GM21619 (cell line): ENCODE measurements around the gene STRN4.

Source experiments
- ATAC-seq: cut with Tn5 transposase; IDR thresholded peaks from one replicate; pipeline ENCODE4 v1.9.1; 2021; ENCODE audit not compliant: unreplicated experiment

The STRN4 gene

DNA sequence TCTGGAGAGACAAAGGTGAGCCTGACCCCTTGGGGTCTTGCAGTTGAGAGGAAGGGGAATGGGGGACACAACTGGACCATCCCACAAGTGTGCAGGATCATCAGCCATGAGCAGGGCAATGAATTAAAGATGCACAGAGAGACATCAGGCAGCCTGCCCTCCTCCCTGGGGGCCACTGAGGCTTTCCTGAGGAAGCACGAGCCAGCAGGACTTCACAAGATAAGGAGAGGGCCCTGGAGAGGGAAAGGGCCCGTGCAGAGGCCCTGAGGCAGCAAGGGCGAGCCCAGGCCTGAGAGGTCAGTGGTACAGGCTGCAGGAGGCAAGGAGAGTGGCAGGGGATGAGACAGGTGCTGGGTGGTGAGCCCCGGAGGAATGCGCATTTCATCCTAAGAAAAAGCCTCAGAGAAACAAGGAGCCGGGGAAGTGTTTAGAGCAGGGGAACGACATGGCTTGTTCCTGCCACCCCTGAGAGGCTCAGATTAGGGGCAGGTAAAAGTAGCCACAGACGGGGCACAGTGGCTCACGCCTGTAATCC lies 20.3 kb downstream of the STRN4 start:
- ATAC-seq: no peak

DNA sequence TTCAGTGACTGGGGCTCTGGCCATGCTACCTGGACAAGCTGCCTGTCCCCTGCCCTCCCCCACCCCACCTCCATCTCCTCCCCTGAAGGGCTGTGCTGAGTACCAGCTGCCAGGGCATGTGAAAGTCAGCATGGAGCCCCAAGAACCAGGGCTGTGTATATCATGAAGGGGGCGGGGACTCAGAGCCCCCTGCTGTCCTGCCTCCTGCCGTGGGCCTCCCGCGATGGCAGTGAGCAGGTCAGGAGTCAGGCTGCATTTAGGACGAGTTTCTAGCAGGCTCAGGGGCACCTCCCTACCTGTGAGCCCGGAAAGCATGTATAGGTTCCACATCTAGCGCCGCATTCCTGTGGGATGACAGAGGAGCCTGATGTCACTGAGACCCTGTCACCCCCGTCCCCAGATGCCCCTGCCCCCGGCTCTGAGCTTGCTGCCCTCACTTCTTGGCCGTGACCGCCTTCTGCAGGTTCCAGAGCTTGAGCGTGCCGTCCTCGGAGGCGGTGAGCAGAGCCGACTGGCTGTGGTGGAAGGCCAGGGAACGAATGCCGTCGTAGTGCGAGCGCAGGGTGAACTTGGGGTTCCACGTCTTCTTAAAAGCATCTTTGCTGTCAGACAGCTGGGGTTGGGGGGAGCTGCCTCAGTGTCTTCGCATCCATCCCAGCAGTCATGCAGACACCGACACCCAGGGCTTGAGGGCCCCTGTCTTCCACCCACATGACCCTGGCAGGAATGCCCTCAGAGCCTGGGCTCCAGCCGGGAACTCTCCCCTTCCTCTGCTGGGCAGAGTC lies 21.0 kb downstream of the STRN4 start:
- ATAC-seq: no peak

DNA sequence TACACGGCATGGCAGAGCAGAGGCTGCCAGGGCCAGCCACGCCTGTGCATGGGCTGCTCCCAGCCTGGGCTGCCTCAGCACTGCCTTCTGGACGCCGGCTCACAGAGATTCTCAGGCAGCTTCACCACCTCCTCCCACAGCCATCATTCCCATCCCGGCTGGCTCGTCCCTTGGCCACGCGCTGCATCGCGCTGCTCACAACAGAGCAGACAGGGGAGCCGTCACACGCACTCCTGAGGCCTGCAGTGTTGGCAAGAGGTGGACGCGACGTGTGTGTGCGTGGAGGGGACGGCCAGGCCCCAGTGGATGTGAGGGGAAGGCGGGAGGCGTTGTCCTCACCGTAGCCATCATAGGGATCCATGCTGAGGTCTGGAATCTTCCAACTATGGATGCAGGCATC lies 21.8 kb downstream of the STRN4 start:
- ATAC-seq: no peak

DNA sequence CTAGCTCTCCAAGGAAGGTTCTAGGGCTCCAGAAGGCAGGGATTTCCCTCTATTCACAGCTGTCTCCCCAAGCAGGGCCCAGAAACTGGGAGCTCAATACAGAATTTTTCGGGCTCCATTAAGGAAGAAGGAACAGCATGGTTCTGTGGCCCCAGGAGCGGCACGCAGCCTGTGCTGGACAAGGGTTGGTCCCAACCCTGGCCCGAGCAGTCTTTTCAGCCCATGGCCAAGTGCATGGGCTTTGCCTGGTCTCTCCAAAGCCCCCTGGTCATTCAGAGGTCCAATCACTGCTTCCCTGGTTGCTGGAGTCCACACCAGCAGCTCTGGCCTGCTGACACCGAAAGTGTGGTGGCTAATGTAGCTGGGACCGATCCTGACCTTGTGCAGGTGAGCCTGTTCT lies 22.8 kb downstream of the STRN4 start:
- no peak for ATAC-seq

DNA sequence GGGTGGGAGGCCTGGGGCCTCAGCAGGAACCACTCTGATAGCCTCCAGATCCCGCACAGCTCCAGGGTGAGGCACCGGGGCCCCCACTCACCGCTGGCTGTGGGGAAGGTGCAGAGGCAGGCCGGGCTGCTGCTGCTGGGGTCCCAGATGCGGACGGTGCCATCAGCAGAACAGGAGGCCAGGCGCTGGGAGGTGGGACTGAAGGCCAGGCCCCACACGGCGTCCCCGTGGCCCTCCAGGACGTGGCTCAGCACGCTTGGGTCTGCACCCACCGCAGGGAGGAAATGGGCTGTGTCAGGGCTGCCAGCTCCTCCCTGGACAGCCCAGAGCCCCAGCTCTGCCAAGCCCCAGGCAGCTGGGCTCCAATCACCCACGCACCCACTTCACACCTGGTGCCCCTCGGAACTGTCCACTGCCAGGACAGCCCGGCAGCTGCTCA lies 23.2 kb downstream of the STRN4 start:
- no peak for ATAC-seq

DNA sequence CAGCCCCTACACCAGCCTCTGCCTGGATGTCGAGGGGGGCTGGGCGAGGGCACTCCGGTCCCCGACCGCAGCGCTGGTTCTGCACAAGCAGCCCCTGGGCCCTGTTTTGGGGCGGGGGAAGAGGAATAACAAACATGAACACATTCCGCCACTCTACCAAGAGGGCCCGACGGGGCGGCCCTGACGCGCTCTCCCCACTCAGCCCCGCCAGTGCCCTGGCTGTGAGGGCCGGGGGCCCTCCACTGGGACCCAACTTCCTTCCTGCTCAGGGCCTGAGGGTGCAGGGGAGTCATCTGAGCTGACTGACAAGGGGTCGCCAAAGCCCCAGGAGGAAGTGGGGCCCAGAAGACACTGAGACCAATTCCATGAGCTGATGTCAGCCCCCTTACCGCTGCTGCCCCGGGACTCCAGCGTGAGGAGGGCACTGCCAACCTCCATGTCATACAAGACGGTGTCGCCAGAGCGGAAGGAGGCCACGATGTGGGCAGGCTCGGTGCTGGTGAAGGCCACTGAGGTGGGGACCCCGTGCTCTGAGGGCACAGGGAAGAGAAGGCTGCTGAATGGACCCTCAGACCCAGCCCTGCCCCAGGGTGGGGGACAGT lies 23.7 kb downstream of the STRN4 start:
- no peak for ATAC-seq

DNA sequence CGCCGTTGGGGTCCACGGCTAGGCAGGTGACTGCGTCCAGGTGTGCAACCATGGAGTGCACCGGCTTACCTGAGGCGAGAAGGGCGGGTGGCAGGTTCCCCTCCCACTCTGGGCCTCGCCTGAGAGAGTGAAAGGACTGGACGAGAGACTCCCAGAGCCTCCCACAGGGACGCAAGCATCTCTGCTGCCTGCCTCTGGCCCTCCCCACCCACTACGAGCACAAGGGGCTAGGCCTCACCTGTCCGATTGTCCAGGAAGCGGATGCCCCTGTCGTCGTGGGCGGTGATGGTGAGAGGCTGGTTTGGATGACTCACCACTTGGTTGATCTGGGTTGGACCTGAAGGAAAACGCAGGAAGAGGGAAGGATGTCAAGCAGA lies 24.3 kb downstream of the STRN4 start:
- no peak for ATAC-seq

DNA sequence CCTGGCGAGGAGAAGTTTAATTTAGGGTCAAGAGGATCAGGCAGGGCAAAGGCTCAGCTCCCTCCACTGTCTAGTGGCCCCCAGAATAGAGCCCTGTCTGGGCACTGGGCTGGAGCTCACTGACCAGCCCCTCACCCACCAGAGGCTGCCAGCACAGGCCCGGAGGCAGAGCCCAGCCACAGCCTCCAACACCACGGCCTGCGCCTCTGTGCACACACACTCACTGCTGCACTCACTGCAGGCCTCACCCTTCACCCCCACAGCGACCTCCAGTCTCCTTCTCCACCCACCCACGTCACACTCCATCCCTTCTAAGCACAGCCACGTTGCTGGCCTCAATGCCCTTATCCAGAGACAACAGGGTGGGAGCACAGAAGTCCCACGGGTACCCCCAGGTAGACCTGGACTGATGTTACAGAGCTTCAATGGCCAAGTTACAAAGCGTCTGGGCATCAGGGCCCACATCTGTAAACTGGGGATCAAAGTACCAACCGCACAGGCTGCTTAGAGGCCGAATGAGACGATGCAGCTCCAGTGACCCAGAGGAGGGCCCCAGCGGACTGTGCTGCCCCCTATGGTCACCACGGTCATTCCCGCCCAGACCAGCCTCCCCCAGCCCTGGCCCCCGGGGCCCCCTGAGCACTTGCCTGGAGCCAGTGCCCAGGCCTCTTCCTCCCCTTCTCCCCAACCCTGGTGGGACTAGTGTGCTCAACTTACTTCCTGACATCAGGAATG lies 24.8 kb downstream of the STRN4 start:
- ATAC-seq: no peak

DNA sequence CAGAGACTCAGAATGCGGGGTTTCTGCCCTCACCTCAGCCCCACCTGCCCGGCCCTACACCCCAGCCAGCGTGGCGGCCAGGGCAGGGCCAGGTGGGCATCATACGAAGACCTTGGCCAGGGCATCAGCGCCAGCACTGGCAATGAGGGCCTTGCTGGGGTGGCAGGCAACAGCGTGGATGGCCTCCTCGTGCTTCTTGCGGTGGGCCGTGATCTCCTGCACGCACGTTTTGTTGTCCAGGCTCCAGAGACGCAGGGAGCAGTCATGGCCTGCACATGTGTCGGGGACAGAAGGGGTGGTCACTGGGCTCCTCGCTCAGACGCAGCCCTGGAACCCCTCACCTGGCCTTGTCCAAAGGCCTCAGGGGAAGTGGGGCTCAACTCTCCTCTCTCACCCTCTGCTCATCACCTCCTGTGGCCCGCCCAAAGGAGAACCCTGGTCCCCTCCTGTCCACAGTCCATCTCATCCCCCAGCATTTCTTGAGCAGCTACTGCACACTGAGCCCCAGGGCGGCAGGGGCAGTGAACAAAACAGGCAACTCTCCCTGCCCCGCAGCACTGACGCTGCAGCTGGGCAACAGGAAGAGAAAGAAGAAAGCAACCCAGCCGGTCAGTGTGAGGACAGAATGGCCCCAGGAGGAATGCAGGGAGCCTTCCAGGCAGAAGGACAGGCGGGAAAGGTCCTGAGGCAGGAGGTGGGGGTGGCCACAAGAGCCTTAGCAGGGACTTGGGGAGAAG lies 25.6 kb downstream of the STRN4 start:
- ATAC-seq: no peak

DNA sequence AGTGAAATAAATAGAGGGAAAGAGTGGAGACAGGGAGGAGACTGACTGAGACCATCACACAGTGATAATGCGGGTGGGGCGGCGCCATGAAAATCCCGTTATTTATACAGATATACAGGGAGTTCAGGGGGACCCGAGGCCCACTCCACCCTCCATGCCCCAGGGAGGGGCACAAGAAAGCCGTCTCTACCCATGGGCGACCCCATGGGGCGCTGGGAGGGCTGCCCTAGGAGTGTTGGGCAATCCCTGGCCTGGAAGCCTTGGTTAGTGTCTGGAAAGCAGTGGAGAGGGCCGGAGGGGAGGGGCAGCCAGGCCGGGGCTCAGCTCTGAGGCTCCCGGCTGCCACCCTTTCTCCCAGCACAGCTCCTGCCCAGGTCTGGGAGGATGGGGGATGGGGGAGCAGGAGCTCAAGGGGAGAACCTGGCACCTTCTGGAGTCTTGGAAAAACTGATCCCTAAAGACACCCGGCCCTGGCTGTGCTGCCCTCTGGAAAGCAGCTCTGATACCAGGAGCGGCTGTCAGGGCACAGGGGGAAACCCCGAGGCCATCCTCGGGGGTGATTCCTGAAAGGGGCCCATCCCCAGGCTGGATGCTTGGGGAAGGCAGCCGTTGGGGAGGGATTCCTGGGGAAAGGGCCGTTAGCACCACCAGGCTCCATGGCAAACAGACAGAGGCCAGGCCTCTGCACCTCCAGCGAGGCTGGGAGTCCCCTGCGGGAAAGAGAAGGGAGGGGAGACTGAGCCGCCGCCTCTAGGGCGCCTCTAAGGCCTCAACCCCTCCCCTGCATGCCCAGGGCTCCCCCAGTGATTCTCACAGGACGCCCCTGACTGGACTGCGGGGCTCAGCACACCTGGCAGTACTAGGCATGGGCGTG lies 26.4 kb downstream of the STRN4 start:
- no peak for ATAC-seq

DNA sequence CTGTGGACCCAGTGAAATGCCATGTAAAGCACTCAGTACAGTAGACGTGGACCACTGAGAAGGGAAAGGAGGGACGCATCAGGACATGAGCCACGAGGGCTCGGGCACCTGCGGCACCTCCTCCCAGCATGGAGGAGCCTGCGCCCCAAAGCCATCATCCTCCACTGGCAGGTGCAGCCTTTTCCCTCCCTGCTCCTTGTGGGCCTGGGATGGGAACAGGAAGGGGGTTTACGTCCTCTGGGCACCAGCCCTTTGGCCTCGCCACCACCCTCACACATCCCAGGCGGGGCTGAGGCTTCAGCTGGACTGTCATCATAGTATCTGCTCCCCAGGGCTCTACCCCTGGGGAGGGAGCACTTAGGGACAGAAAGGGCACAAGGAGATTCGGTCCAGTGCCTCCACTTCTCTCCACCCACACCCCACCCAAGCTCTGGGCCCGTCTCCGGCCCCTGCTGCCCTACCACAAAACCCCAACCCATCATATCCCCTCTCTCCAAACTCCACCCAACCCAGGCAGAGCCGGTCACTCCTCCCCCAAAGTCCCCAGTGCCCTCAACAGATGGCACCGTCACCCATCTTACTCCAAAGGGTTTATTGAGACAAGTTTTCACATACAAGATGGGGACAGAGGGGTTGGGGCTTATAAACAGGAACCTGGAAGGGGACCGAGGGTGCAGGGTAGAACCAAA lies 27.2 kb downstream of the STRN4 start:
- peak; percentile 32 for ATAC-seq

DNA sequence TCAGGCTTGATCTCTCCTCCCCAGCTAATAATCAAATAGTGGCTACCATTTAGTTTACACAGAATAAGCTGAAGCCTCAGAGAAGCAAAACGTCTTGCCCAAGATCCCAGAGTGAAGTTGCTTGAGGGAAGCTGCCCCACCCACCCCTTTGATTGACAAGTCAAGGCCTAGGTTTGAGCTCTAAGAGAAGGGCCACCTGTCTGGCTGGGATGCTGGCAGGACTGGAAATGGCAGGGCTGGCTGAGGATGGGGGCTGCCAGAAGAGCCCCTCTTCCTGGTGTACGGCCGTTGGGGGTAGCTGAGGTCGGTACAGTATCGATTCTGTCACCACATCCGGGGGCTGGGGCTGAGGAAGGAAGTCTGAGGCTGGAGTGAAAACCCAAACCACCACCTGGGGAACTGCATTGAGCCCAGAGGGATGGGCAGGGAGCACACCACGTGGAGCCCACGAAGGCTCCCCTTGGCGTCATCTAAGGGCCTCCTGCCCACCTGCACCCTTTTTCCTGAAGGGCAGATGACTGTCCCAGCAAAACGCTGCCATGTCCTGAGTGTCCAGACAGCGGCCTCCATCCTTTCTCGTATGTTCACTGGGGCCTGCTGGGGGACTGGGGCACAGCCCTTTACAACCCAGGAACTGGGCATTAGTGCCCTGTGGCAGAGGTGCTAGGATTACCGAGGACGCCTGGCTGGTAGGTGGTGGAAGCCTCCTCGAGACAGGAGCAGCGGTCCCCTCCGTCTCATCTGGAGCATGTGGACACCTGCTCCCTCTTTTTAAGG lies 27.9 kb downstream of the STRN4 start:
- ATAC-seq: no peak

DNA sequence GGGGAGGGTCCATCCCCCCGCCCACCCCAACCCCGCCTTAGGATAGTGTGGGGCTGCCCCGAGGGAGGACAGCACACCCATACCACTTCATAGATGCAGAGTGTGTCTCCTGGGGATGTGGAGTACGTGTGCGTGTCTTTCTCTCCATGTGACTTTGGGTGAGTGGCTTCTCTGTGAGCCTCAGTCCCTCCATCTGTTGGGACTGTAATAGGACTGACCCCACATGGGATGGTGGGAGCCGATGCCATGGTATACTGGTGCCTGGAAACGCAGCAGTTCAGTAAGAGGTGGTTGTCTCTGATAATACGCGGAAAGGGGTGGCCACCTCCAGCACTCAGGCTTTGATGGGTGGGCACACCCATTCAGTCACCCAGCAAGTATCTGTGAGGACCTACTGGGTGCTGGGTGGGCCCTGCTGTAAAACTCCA lies 28.5 kb downstream of the STRN4 start:
- no peak for ATAC-seq

DNA sequence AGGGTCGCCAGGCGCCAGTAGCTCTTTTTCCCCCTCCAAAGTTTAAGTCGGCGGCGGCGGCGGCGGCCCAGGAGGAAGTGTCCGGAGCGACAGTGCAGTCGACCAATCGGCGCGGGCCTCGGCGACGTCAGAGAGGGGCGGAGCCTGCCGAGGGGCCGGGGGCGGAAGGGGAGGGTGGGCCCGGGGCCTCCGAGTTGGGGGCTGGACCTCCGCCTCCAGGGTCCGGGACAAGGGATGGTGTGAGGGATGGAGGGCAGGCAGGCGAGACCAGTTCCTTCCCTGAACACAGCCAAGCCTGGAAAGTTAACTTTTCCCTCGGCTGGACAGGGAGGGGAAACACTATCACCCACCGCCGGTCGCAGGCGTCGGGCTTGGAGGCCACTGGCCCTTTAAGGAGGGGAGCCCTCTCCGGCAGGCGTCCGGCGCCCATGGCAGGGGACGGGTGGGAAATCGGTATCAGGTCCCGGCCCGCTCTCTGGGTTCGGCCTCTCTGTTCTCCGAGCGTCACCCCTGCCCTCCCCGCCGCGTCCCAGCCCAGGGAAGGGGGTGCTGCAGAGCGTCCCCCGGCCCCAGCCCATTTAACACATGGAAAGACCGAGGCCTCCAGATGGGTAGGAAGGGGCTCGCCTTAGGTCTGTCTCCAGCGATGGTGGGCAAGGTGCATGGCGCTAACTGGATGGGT lies 29.1 kb downstream of the STRN4 start, which contains the start of gene PRKD2:
Gene PRKD2 (minus strand): TSS at position 81 of the 682 bp plus-strand sequence. CDS start 744 bp downstream, outside the sequence.
- peak; percentile 41 for ATAC-seq

DNA sequence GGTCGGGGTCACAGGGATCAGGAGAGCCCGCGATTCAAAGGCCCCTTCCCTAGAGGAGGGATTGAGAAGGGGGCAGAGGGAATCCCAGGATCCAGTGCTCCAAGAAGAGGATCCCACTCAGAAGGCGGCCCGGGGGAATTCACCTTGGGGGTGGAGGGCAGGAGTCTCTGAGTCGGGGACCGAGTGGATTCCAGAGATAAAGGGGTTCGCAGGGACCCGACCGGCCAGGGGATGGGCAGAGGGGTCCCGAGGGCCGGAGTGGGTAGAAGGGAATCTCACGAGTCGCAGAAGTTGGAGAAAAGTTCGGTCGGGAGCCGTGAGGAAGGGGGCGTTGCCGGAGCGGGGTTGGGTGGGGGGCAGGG lies 29.6 kb downstream of the STRN4 start:
- ATAC-seq: no peak

DNA sequence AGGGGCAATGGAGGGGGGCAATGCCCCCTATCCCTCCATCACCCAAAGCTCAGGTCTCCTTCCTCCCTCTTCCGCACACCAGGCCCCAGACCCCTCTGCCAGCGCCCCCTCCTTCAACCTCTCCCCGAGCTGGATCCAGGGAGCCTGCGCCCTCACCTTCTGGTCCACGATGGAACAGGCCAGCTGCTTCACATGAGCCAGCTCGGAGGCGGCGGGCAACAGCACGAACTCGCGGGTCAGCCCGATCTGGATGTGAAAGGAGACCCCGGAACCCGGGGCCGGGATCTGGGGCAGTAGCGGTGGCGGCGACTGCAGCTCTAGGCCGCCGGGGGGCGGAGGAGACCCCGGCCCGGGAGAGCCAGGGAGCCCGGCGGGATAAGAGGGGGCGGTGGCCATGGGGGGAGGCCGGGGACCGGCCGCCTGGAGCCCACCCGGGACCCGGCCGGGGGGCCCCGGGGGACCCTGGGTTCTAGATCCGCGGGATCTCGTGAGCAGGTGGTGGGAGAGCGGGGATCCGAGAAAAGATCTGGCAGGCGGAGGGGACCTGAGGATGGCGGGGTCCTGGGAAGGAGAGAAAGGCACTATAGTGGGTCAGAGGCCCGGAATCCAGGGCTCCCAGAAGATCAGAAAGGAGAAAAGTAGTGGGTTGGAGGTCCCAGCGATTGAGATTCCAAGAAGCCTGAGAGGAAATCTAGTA lies 30.1 kb downstream of the STRN4 start:
- ATAC-seq: no peak

DNA sequence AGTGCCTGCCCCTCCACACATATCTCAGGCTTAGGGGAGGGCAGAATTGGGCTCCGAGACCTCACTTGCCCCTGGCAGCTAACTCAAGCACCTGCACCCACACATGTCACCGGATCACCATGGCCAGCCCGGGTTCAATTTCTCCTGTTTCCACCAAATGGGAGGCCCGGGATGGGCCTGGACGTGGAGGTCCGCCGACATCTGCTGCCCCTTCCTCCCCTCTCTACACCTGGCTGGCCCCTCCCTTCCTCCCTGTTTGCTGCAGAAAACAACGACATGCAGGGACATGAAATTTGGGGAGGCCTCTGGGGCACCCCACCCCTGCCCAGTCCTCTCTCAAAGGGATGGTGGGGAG lies 30.7 kb downstream of the STRN4 start:
- no peak for ATAC-seq
